VCaP (cell line): Measurements from ENCODE around the gene FZR1.
A peak's percentile ranks its signal among the peaks of the same experiment; 100 is the strongest.

ENCODE experiments used
- H3K27ac ChIP-seq: fragments of 450-650 bp; 2 replicates; pipeline ENCODE4 v1.5.1; 2017
- CTCF ChIP-seq: fragments of 450-650 bp; conservative IDR thresholded peaks from 2 replicates; pipeline ENCODE4 v1.5.1; 2017; ENCODE audit warnings: mild to moderate bottlenecking, moderate library complexity

FZR1 gene

GRCh38 chr19:3468211-3468610 is 37.9 kb upstream of the FZR1 start:
- H3K27ac ChIP-seq, result no peak overlapping the region
- TF ChIP-seq CTCF, result no peak

GRCh38 chr19:3469638-3470499 is 36.2 kb upstream of the FZR1 start:
- TF ChIP-seq CTCF, result no peak
- no peak overlapping the region for H3K27ac ChIP-seq

- TF ChIP-seq CTCF, result no peak
- no peak overlapping the region for H3K27ac ChIP-seq
Measured at GRCh38 chr19:3470500-3471128, 35.5 kb upstream of the FZR1 start.

GRCh38 chr19:3471954-3472655 is 34.0 kb upstream of the FZR1 start:
- TF ChIP-seq CTCF, result peak; percentile 73
- no peak overlapping the region for H3K27ac ChIP-seq

- no peak for TF ChIP-seq CTCF
- no peak overlapping the region for H3K27ac ChIP-seq
Measured at GRCh38 chr19:3474010-3474409, 32.1 kb upstream of the FZR1 start.

- TF ChIP-seq CTCF, result no peak
- H3K27ac ChIP-seq, result no peak overlapping the region
Measured at GRCh38 chr19:3474614-3475013, 31.5 kb upstream of the FZR1 start.

GRCh38 chr19:3475449-3475848 is 30.7 kb upstream of the FZR1 start:
- no peak for TF ChIP-seq CTCF

More at GRCh38 chr19:3475449-3475848, 30.7 kb upstream of the FZR1 start:
- no peak overlapping the region for H3K27ac ChIP-seq
